Fibroblast of lung (primary cell): ENCODE results near the gene ZNF672.

Experiments used
- EZH2 ChIP-seq: IDR thresholded peaks from 2 replicates; pipeline ENCODE4 v1.5.1; 2012; ENCODE audit warnings: low read length, control low read depth, mild to moderate bottlenecking; ENCODE audit errors: missing control alignments
- TF ChIP-seq, protein P1 (sequence below), 2 donors: IDR thresholded peaks in 1 of 2; conservative IDR thresholded peaks in 1 of 2; 1 replicate in 1 of 2; 2 replicates in 1 of 2; pipeline ENCODE4 v1.5.1; 2011 to 2012; ENCODE audit warnings: low read length in 2 of 2, control low read depth in 1 of 2, inconsistent platforms in 1 of 2, low read depth in 1 of 2, mild to moderate bottlenecking in 1 of 2

DNA sequence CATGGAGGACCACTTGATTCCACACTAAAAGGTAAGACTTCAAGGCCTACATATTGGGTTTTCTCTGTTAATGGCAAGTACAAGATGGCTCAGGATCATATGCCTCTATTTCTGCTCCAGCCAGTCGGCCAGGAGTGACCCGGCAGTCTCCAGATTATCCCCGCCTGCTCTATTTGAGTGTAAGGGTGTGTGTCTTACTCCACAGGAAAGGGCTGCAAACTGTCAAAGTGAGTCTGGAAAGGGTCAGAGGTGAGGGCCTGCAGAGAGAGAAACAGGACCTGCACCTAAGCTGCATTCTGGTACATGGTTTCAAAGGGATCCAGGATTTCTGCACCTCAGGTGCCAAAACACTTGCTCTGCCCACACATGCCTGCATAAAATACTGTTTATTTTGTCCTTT, 11.6 kb downstream of the ZNF672 start:
- TF ChIP-seq, protein P1, sequence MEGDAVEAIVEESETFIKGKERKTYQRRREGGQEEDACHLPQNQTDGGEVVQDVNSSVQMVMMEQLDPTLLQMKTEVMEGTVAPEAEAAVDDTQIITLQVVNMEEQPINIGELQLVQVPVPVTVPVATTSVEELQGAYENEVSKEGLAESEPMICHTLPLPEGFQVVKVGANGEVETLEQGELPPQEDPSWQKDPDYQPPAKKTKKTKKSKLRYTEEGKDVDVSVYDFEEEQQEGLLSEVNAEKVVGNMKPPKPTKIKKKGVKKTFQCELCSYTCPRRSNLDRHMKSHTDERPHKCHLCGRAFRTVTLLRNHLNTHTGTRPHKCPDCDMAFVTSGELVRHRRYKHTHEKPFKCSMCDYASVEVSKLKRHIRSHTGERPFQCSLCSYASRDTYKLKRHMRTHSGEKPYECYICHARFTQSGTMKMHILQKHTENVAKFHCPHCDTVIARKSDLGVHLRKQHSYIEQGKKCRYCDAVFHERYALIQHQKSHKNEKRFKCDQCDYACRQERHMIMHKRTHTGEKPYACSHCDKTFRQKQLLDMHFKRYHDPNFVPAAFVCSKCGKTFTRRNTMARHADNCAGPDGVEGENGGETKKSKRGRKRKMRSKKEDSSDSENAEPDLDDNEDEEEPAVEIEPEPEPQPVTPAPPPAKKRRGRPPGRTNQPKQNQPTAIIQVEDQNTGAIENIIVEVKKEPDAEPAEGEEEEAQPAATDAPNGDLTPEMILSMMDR (conservative IDR thresholded peaks at IDR 0.05 in 1 of 2, IDR thresholded peaks at IDR 0.05 in 1 of 2; ENCODE audit: low read depth in 1 of 2, low read length in 2 of 2): no peak
- no peak for TF ChIP-seq EZH2
